Tibial artery (tissue), 4 donors: ENCODE data around the gene BCL11B.

Source experiments
- DNase-seq, 2 donors: peaks; one replicate each; pipeline ENCODE4 v3.0.0-alpha.2; 2019
- H3K27ac ChIP-seq, 2 donors: fragments of 200-600 bp; sonication (generic) in 1 of 2; 1 replicate in 1 of 2; 2 replicates in 1 of 2; pipeline ENCODE4 v1.5.1; 2018 to 2019; ENCODE audit warnings: mild to moderate bottlenecking in 1 of 2
- H3K27me3 ChIP-seq, 2 donors: fragments of 200-600 bp; sonication (generic) in 1 of 2; one replicate each; pipeline versions ENCODE4 v1.5.1 to v1.6.0; 2016 to 2019
- H3K36me3 ChIP-seq, 3 donors: fragments of 200-600 bp; sonication (generic) in 2 of 3; one replicate each; pipeline ENCODE4 v1.5.1; 2016 to 2019; ENCODE audit warnings: mild to moderate bottlenecking in 2 of 3
- H3K4me1 ChIP-seq, 4 donors: fragments of 200-600 bp; sonication (generic) in 2 of 4; 1 replicate in 3 of 4; 2 replicates in 1 of 4; pipeline ENCODE4 v1.5.1; 2016 to 2019
- H3K4me3 ChIP-seq, 2 donors: fragments of 200-600 bp; sonication (generic) in 1 of 2; 1 replicate in 1 of 2; 2 replicates in 1 of 2; pipeline ENCODE4 v1.5.1; 2018 to 2019; ENCODE audit warnings: mild to moderate bottlenecking in 2 of 2
- H3K9me3 ChIP-seq, 3 donors: fragments of 200-600 bp; sonication (generic) in 1 of 3; one replicate each; pipeline ENCODE4 v1.5.1; 2016 to 2019
- CTCF ChIP-seq, 2 experiments: fragments of 200-600 bp in 1 of 2; fragments of 450-650 bp in 1 of 2; IDR thresholded peaks; one replicate each; pipeline ENCODE4 v1.5.1; 2017 to 2019; ENCODE audit warnings: antibody characterized with exemption in 2 of 2, mild to moderate bottlenecking in 1 of 2, moderate library complexity in 1 of 2
- intact Hi-C: fragments of 100-400 bp; cut with DNase I; formaldehyde crosslinking; loops from one replicate; pipeline ENCODE4 v1.15.0; 2023; ENCODE audit warnings: low total_unique reads

Gene BCL11B

GRCh38 chr14:99260587-99261551 lies 11.1 kb downstream of the BCL11B start:
- Histone ChIP-seq H3K36me3 (no peaks in the 10 kb centered on the region), H3K27ac (no peak overlapping the region), H3K4me3 (no peak overlapping the region), H3K27me3 (peaks cover 0 to 58% of the 10 kb centered on the region in 2 donors), H3K9me3 (no peaks in the 10 kb centered on the region), H3K4me1 (peaks cover 0 to 5% (median 0%) of the 10 kb centered on the region in 4 donors)
- intact Hi-C loops = no loop called here
- TF ChIP-seq CTCF (IDR thresholded peaks at IDR 0.05) = no peak
- DNase-seq = peak in 1 of 2 donors; percentile 39

GRCh38 chr14:99260116-99260515 lies 11.9 kb downstream of the BCL11B start:
- Histone ChIP-seq H3K27ac (no peak overlapping the region), H3K36me3 (no peaks in the 10 kb centered on the region), H3K9me3 (no peaks in the 10 kb centered on the region), H3K27me3 (peaks cover 0 to 62% of the 10 kb centered on the region in 2 donors), H3K4me3 (no peak overlapping the region), H3K4me1 (peaks cover 0 to 5% (median 0%) of the 10 kb centered on the region in 4 donors)
- DNase-seq = peak in 1 of 2 donors; percentile 20
- TF ChIP-seq CTCF (IDR thresholded peaks at IDR 0.05) = no peak
- intact Hi-C loops = no loop called here

- no peaks in the 10 kb centered on the region for H3K9me3 ChIP-seq
These were observed 12.9 kb downstream of the BCL11B start for GRCh38 chr14:99258876-99259726.

GRCh38 chr14:99258341-99258861 lies 13.6 kb downstream of the BCL11B start:
- Histone ChIP-seq H3K9me3 (no peaks in the 10 kb centered on the region), H3K27ac (no peak overlapping the region), H3K4me1 (peaks cover 0 to 5% (median 0%) of the 10 kb centered on the region in 4 donors), H3K4me3 (peak overlapping the region in 1 of 2 donors; percentile 18), H3K36me3 (no peaks in the 10 kb centered on the region), H3K27me3 (peaks cover 0 to 70% of the 10 kb centered on the region in 2 donors)
- peak in 1 of 2 donors; percentile 37 for DNase-seq
- TF ChIP-seq CTCF (IDR thresholded peaks at IDR 0.05) = no peak
- intact Hi-C loops = no loop called here

More at GRCh38 chr14:99258876-99259726, 12.9 kb downstream of the BCL11B start:
- Histone ChIP-seq H3K36me3 (no peaks in the 10 kb centered on the region), H3K4me3 (peak overlapping the region in 1 of 2 donors; percentile 18), H3K4me1 (peaks cover 0 to 5% (median 0%) of the 10 kb centered on the region in 4 donors), H3K27me3 (peaks cover 0 to 63% of the 10 kb centered on the region in 2 donors), H3K27ac (no peak overlapping the region)
- no peak for TF ChIP-seq CTCF (IDR thresholded peaks at IDR 0.05)
- peak in 1 of 2 donors; percentile 1 for DNase-seq
- intact Hi-C loops = no loop called here

GRCh38 chr14:99257673-99258221 lies 14.2 kb downstream of the BCL11B start:
- DNase-seq = peak in 1 of 2 donors; percentile 54
- intact Hi-C loops = no loop called here
- Histone ChIP-seq H3K9me3 (no peaks in the 10 kb centered on the region), H3K36me3 (no peaks in the 10 kb centered on the region), H3K4me3 (no peak overlapping the region), H3K27me3 (peaks cover 0 to 71% of the 10 kb centered on the region in 2 donors), H3K27ac (no peak overlapping the region), H3K4me1 (peaks cover 0 to 5% (median 0%) of the 10 kb centered on the region in 4 donors)
- TF ChIP-seq CTCF (IDR thresholded peaks at IDR 0.05) = no peak
